Measurements from ENCODE around the gene MICAL2.

The MICAL2 gene

DNA sequence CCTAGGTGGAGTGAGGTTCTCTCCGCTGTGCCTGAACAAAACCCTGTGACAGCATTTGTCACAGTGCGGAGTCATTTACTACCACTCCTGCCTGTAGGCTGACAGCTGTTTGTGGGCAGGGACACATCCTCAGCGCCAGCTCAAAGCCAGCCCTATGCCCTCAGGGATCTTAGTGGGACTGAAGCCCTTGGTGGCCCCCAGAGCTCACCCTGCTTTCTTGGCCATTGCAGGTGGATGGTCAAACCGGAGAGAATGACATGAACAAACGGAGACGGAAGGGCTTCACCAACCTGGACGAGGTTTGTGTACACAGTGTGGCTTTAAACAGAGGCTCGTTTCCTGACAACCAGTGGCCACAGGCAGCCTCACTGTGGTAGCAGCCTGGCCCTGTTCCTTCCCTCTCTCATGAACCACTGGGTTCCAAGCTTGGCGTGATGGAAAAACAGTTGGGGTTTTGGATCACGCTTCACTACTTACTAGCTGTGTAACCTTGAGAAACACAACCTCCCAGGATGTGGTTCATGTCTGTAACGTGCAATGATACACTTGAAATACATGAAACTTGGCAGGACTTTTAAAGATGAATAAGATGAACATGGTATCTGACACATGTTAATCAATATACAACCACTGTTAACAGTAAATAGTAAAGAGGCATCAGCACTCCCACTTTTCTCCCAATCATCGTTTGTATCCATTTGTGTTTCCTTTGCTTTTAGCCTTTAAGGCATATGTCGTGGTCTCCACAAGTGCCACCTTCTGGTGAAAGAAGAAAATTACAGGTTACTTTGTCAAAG lies 125.8 kb downstream of the MICAL2 start:
- DNase-seq = no peak

DNA sequence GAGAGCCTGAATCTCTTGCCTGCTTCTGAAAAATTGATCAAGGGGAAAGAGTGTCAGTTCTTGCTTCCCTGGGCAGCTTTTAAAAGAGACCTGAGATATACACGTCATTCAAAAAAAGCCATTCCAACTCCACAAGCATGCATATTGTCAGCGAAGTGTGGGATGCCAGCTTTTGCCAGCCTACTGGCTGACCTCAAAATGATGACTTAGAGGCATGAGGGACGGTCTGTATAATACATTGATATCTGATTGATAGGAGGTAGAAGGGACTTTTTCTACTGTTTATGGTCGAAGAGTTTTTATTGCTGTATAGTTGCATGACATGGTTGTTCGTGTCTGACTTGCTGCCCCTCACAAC lies 126.3 kb downstream of the MICAL2 start:
- DNase-seq = no peak

DNA sequence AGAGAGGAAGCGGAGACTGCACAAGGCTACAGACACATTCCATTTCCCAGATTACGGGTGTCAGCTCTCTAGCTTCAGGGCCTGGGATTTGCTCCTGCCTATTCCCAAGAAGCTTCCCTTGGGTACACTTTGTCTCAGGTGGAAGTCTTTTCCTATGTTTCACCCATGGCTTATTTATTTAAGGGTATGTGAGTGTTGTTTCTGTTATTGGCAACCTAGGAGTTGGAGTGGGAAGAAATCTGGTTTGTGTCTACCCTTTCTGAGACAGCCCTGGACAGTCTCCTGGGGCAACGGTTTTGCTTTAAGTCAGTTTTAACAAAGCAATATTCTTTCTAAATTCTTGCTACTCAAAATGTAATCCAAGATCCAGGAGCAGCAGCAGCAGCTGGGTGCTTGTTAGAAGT lies 127.0 kb downstream of the MICAL2 start:
- no peak for DNase-seq

DNA sequence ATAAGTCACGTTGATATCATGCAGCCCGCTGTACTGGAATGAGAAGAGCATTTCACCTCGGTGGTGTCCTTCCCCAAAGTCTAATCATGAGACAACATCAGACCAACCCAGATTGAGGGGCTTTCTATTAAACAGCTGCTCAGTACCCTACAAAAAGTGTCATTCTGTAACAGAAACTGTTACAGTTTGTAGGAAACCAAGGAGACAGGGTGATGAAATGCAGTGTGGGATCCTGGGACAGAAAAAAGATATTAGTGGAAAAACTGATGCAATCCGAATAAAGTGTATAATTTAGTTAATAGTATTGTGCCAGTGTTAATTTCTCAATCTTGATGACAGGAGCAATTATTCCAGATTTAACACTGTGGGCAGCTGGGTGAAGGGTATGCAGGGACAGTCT lies 128.0 kb downstream of the MICAL2 start:
- DNase-seq = no peak

DNA sequence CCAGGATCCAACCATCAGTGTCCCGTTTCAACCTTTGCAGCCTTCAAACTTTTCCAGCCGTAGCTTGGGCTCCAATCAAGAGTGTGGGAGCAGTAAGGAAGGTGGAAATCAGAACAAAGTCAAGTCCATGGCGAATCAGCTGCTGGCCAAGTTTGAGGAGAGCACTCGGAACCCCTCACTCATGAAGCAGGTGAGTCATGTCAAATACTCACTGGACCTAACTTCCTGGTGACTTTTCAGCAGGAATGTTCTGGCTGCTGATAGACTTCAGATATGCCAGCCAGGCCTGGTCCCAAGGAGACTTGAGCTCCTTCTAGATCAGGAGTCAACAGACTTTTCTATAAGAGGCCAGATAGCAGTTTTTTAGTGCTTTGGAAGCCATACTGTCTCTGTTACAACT lies 129.0 kb downstream of the MICAL2 start:
- DNase-seq = peak; percentile 19

DNA sequence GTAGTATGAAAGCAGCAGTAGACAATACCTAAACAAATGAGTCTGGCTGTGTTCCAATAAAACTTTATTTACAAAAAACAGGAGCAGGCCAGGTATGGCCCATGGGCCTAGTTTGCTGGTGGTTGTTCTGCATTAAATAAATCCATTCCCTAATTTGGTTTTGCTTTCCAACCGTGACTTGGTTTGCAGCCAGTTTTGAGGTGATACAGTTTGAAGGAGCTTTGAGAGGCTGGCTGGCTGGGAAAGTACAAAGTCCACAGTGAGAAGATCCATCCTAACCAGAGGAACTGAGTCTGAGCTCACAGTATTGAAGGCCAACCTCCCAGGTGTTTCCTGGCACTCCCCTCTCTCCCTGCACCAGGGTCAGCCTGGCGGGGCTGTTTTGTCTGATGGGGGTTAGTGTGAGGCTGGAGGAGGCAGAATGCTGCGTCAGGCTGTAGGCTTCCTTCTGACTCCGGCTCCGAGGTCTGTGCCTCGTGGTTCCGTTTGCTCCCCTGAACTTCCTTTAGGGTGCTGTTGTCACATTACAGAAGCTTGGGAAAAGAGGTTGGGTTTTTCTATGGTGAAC lies 129.5 kb downstream of the MICAL2 start:
- no peak for DNase-seq

DNA sequence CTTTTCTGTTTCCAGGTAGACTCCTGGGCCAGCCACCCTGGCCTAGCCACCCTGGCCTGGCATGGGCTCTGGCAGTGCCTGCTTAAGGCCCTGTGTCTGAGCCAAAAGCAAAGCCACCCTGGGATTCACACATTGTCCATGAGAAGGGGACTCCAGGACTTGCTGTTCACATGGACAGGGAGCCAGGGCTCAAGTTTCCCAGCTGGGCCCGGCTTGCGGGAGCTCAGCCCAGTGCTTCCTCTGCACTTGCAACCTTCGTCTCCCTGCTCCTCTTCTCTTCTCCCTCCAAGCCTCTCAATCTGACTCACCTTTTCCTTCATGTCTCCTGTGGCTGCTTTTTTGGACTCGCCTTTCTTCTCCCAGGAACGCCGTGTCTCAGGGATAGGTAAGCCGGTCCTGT lies 130.3 kb downstream of the MICAL2 start:
- DNase-seq = no peak

DNA sequence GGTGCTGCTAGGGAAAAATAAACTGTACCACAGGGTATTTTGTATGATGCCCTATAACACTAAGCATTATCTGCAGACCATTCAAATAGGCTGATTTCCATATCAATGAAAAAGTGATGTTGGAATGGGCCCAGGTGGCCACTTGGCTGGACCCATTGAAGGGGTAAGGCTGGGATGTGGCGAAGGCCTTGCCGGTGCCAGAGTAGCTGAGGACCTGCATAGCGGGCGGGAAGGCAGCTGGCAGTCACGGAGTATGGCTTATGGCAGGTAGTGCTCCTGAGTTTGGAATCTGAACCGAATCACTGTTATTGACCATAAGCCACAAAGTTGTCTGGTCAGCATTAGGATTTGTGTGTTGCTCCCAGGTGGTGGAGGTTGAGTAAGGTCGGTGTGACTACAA lies 131.0 kb downstream of the MICAL2 start:
- DNase-seq = no peak

DNA sequence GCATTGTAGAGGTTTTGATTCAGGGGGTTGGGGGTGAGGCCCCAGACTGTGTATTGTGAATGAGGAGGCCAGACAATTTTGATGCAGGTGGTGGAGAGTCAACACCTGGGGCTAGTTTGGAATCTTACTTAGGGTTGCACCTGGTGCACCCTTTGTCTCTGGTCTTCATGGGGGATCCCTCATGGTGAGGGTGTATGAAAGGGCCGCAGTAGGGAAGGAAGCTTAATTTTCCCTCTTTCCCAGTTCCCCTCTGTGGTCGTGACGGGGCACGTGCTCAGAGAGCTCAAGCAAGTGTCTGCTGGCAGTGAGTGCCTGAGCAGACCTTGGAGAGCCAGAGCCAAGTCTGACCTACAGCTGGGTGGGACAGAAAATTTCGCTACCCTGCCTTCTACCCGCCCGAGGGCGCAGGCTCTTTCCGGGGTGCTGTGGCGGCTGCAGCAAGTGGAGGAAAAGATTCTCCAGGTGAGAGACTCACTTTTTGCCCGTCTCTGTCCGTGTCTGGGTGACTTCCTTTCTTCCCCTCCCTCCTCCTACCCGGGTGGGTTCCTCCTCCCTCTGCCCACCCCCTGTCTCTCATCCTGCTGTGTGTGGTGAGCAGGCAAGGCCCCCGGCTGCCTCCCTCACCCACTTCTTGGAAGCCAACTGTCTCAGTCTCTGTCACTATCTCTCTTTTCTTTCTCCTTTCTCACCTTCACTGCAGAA lies 131.7 kb downstream of the MICAL2 start:
- no peak for DNase-seq

DNA sequence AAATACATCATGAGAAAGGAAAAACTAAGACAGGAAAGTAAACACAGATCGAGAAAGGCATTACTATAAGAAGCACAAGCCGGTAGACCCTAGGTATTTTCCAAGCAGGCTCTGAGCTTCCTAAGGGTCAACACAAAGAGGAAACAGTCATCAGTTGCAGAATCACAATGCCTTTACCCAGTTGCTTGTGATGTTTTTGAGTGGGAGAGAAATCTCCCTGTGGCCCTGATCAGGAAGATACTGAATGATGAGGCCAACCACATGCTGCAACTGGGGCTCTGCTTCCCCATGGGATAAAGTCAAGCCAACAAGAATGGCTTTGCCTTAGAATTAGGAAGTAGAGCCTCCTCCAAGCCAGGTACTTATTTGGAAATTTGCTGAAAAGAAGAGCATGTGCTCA lies 132.6 kb downstream of the MICAL2 start:
- DNase-seq = no peak

DNA sequence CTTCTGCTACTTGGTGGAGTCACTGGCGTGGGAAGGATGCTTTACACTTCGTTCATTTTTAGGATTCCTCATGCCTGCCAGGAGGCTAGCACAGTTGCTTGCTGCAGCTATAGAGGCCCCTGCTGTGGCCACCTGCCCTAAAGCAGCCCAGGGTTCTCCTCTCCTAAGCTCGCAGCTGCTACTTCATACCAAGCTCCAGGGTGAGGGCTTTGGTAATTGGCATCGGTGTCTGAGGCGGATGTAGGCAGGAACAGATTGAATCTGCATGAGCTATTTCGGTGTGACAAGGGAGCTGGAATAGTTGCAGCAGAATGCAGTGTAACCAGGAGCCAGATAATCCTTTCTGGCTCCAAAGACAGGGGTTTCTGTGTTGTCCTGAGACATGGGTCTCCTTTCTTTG lies 133.1 kb downstream of the MICAL2 start:
- no peak for DNase-seq

DNA sequence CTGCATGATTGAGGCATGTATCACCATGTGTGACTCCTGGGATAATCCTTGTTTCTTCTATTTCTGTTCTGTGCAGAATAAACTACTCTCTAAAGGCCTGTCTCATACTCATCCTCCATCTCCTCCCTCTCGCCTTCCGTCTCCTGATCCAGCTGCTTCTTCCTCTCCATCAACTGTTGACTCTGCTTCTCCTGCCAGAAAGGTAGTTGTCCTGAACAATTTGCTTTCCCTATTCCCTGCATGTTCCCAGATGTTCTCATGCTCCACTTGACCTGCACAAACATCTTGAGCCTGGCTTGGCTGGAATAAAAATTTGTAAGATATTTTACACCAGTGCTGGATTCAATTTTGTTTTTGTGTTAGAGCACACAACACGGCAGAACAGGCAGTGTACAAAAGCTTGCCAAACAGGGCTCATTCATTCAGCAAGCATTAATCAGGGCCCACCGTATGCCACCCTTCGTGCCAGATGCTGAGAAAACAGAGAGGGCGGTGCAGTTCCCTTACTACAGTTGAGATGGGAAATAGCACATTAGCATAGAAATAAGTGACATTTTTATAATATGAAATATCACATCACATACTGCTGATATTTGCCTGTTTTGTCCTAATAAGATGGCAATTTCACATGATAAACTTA lies 133.6 kb downstream of the MICAL2 start:
- no peak for DNase-seq

DNA sequence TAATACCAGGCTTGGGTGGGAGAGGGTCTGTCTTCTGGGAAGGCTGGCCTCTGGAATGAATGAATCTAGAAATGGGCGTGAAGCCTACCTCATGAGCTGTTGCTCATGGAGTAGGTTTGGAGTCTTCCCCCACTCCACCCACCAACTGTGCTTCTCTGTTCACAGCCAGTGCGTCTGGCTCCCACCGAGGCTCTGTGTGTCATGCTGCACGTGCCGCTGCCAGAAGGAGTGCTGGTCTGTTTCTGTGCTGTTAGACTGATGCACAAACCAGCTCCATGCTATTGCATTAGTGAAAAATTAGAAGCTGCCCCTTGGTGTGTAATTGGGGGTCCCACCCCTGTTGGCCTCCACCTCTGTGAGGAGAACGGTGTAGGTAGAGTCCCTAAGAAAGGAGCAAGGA lies 134.7 kb downstream of the MICAL2 start:
- DNase-seq = no peak

DNA sequence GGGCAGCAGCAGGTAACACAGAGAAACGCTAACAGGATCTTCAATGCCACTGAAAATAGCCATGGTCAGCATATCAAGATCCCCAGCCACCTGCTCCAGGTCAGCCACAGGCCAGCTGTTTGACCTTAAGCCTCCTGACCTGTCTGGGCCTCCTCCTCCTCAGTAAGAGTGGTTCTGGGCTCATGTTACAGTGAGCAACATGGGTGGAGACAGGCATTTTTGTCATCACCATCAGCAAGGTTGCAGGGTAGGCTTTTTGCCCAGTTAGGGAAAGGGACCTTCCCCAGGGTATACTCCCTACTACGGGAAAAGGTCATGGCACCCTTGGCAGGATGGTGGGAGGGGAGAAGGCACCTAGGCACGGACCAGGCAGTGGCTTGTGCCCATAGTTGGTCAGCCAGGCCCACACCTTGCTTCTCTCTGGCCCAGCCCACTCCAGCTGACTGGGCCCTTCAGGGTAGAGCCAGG lies 135.2 kb downstream of the MICAL2 start:
- DNase-seq = no peak

DNA sequence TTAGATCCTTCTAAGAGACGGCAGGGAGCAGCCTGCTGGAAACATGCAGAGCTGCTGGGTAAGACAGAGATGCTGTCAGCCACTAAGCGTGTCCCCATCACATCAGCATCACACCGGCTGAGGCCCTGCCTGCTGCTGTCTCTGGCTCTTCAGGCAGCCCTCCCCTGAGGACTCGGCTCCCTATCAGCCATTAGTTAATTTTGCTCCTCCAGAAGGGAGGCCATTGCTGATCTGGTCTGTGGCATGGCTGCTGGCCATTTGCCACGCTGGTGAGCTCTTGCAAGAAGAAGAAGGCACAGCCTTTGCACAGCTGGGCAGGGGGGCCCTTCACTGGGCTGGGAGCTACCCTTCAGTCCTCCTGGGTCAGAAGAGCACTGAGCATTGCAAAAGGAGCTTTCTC lies 135.8 kb downstream of the MICAL2 start:
- no peak for DNase-seq

DNA sequence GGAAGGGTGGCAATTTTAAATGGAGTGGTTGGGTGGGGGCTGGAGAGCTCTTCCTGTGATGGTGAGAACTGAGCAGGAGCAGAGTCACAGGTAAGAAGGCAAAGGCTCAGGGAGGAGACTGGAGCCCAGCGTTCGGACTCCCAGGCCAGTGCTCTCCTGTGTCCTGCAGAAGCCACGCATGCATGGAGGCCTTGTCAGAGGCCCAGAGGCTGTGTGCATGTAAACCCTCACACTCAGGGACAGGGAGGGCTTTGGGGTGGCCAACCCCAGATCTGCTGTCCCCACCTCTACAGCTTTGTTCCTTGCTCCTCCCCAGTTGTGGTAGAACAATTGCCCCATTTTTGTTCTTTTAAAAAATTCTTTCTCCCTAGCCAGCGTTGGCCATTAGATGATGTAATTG lies 136.6 kb downstream of the MICAL2 start:
- no peak for DNase-seq

DNA sequence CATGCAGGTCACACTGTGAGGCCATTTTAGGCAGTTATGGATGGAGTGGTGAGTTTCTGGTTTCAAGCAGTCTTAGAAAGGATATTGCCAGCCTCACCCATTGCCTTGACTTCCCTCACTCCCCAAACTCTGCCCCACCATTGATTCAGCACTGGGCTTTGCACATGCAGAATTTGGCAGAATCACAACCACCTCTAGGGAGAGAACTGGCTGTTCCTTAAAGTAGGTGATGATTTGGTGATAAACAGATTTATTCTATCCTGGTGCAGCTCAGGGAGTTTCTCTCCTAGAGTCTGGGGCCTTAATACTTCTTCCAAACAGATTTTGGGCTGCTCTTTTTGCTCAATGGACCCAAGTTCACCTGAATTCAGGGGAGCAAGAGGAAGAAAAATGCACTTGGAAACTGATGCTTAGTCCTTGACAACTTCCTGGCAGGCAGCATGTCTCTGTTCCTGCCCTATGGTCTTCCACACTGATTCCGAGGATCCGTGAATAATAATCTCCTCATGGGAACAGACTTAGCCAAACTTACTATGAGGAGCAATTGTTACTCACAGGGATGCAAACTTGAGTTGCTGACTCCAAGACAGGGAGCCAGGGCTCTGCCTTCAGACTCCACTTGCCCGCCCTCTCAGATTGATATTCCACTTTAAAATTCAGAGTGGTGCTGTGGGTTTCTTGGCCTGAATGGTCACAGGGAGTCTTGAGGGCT lies 137.3 kb downstream of the MICAL2 start:
- no peak for DNase-seq

DNA sequence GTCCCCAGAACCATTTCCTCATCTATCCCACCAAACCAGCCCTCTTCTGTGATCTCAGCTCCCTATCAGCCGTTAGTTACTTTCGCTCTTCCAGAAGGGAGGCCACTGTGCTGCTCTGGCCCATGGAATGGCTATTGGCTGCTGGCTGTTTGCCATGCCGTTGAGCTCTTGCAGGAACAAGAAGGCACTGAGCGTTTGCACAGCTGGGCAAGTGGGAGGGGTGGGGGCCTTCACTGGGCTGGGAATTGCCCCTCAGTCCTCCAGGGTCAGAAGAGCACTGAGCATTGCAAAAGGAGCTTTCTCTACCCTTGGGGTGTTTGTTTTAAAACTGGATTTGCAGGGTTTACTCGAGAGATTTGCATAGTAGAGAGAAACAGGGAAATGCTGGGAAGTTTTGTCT lies 137.9 kb downstream of the MICAL2 start:
- no peak for DNase-seq

DNA sequence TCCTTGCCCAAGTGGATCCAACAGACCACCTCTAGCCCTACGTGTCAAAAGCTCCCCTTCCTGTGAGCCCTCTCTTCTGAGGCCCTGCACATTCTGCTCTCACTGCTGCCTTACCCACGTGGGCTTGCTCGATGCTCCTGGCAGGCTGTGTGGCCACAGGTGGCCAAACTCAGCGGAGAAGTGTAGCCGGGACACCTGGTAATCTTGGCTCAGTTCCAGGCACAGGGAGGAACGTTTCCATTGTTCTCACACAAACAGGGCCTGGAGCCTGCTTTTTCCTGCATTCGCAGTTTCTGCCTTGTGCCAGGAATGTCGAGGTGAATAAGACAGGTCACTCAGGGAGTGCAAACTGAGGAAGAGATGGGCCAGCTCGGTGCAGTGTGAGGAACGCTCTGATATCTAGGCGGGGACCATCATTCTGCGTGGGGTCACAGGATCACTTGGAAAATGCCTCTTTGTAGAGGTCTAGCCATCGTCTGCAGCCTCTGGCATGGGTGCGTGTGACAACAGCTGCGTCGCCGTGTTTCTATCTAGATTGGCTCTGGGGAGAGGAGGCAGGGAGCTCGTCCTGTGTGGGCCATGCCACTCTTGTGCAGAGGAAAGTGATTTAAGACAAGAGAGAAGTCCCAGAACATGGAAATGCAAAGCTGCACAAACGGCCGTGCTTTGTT lies 139.3 kb downstream of the MICAL2 start:
- DNase-seq = no peak

DNA sequence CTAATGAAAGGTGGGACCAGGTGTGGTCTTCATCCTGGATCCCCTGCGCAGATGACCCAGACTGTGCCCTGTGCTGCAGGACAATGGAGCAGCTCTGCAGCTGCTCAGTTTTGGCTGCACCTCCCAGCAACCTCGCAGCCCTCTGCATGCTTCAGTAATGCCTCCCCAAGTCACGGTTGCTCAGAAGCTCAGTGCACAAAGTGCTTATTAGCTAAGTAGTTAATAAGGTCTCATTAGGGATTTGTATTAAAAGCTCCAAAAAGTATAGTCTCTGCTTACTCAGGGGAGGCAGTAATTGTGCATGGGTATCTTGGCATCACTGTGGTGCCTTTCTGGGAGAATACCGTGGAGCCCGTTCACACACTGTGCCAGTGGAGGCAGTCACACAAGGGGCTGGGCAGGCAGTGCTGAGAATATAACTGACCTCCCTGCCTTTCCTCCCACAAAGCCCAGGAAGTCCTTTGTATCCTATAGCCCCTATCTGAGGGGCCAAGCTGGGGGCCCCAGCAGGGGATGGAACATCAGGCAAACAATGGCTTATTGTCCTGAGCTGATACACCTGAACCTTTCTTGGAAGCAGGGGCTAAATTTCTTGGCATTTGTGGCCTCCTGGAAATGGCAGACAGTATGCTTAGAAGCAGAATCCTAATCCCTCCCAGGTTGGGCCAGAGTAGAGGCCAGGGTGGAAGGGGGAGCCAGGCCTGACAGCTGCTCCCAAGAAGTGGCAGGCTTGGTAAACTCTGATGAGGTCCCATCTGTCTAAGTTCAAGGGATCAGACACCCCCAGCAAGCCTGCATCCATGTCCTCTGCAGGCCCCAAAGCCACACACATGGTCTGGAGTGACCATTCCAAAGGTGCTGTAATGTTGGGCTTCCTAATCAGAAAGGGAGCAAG lies 141.5 kb downstream of the MICAL2 start:
- DNase-seq = no peak

DNA sequence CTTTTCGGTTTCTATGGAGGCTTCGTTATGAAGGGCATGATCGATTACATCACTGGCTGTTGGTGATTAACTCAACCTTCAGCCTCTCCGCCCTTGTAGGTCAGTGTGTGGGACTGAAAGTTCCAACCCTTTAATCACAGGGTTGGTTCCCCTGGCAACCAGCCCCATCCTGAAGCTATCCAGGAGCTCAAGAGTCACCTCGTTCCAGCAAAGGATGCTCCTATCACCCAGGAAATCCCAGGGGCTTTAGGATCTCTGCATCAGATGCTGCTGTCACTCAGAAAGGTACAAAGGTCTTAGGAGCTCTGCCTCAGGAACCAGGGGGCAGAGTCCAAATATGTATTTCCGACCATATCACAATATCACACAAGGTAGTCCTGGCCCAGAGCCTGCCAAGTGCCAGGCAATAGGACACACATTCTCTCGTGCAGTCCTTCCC lies 143.5 kb downstream of the MICAL2 start:
- DNase-seq = no peak
